ENCODE results near the gene KCNK10. TPM values are rescaled to one million over a fixed set of nuclear protein-coding genes. Genes with fewer than 3 reads are reported as not detected.

KCNK10 gene
- polyA plus RNA-seq, 3 donors: 0.05 TPM; not detected in 2

- Mint-ChIP-seq H3K27me3 (ENCODE audit: low read depth in 3 of 3) (peaks cover 1 to 5% (median 2%) of the 10 kb centered on the region in 3 donors), H3K4me1 (no peaks in the 10 kb centered on the region), H3K36me3 (no peaks in the 10 kb centered on the region), H3K4me3 (no peak overlapping the region), H3K9me3 (peaks cover 8 to 30% (median 14%) of the 10 kb centered on the region in 7 donors), H3K27ac (no peak overlapping the region)
- Histone ChIP-seq H3K9ac (ENCODE audit: insufficient read depth, low read length, poor library complexity, severe bottlenecking) (no peak overlapping the region), H3K36me3 (replicated peaks in 1 of 2; ENCODE audit: control insufficient read depth in 1 of 2, insufficient read depth in 2 of 2, low read length in 2 of 2) (no peaks in the 10 kb centered on the region), H3K4me1 (ENCODE audit: control insufficient read depth in 1 of 2, insufficient read depth in 2 of 2, low read length in 2 of 2) (no peaks in the 10 kb centered on the region), H3K9me3 (replicated peaks in 1 of 2; ENCODE audit: control insufficient read depth in 1 of 2, insufficient read depth in 1 of 2, low read length in 2 of 2) (peaks cover 9 to 21% of the 10 kb centered on the region in 2 donors), H3K27ac (ENCODE audit: low read depth in 1 of 2, low read length in 2 of 2) (no peak overlapping the region), H4K20me1 (ENCODE audit: insufficient read depth, low read length) (no peaks in the 10 kb centered on the region), H2AFZ (ENCODE audit: insufficient read depth, low read depth, low read length, poor library complexity, severe bottlenecking) (no peak overlapping the region), H3K79me2 (ENCODE audit: insufficient read depth, low read length) (no peaks in the 10 kb centered on the region), H3K27me3 (ENCODE audit: control insufficient read depth in 2 of 2, insufficient read depth in 2 of 2, low read length in 2 of 2) (no peaks in the 10 kb centered on the region), H3K4me3 (replicated peaks in 1 of 3; ENCODE audit: low read depth in 2 of 3, low read length in 3 of 3) (no peak overlapping the region), H3K4me2 (replicated peaks; ENCODE audit: extremely low read depth, low read length, poor library complexity, severe bottlenecking) (no peak overlapping the region)
- intact Hi-C loops (cut with micrococcal nuclease): no loop called here
- DNase-seq: no peak
- WGBS (ENCODE audit: insufficient coverage): 76% methylated on average over 3 of the region's 3 CpGs
- no peak for TF ChIP-seq CTCF (IDR thresholded peaks at IDR 0.05)
Observed at GRCh38 chr14:88225721-88226120, 97.3 kb downstream of the KCNK10 start.

- Histone ChIP-seq H3K9ac (ENCODE audit: insufficient read depth, low read length, poor library complexity, severe bottlenecking) (no peak overlapping the region), H3K36me3 (replicated peaks in 1 of 2; ENCODE audit: control insufficient read depth in 1 of 2, insufficient read depth in 2 of 2, low read length in 2 of 2) (no peaks in the 10 kb centered on the region), H3K4me1 (ENCODE audit: control insufficient read depth in 1 of 2, insufficient read depth in 2 of 2, low read length in 2 of 2) (no peaks in the 10 kb centered on the region), H3K4me2 (replicated peaks; ENCODE audit: extremely low read depth, low read length, poor library complexity, severe bottlenecking) (no peak overlapping the region), H3K4me3 (replicated peaks in 1 of 3; ENCODE audit: low read depth in 2 of 3, low read length in 3 of 3) (no peak overlapping the region), H3K27me3 (ENCODE audit: control insufficient read depth in 2 of 2, insufficient read depth in 2 of 2, low read length in 2 of 2) (no peaks in the 10 kb centered on the region), H3K27ac (ENCODE audit: low read depth in 1 of 2, low read length in 2 of 2) (no peak overlapping the region), H3K9me3 (replicated peaks in 1 of 2; ENCODE audit: control insufficient read depth in 1 of 2, insufficient read depth in 1 of 2, low read length in 2 of 2) (peaks cover 12 to 16% of the 10 kb centered on the region in 2 donors), H3K79me2 (ENCODE audit: insufficient read depth, low read length) (no peaks in the 10 kb centered on the region), H4K20me1 (ENCODE audit: insufficient read depth, low read length) (no peaks in the 10 kb centered on the region), H2AFZ (ENCODE audit: insufficient read depth, low read depth, low read length, poor library complexity, severe bottlenecking) (no peak overlapping the region)
- H3K4me3 Mint-ChIP-seq: no peak overlapping the region
- 88% methylated on average over 5 of the region's 9 CpGs for WGBS (ENCODE audit: insufficient coverage)
- no peak for DNase-seq
- H3K9me3 Mint-ChIP-seq: peaks cover 5 to 37% (median 20%) of the 10 kb centered on the region in 7 donors
- H3K4me1 Mint-ChIP-seq: no peaks in the 10 kb centered on the region
- H3K36me3 Mint-ChIP-seq: no peaks in the 10 kb centered on the region
- no peak for TF ChIP-seq CTCF (IDR thresholded peaks at IDR 0.05)
- H3K27me3 Mint-ChIP-seq (ENCODE audit: low read depth in 3 of 3): peaks cover 0 to 6% (median 1%) of the 10 kb centered on the region in 3 donors
- H3K27ac Mint-ChIP-seq: no peak overlapping the region
- intact Hi-C loops (cut with micrococcal nuclease): no loop called here
Observed at GRCh38 chr14:88218119-88218915, 104.8 kb downstream of the KCNK10 start.

Measured in CD14-positive monocyte (primary cell).